Central memory CD4-positive, alpha-beta T cell (primary cell): ENCODE measurements around the gene TTC28.

Experiments used
- DNase-seq: peaks from one replicate; pipeline ENCODE4 v3.0.0; 2022

Gene TTC28

GRCh38 chr22:28254396-28254795 lies 425.2 kb downstream of the TTC28 start:
- DNase-seq = no peak

GRCh38 chr22:28252539-28252938 lies 427.1 kb downstream of the TTC28 start:
- no peak for DNase-seq

- DNase-seq = no peak
These were observed 429.5 kb downstream of the TTC28 start for GRCh38 chr22:28250036-28250695.

- no peak for DNase-seq
These were observed 430.2 kb downstream of the TTC28 start for GRCh38 chr22:28249402-28249801.

GRCh38 chr22:28247667-28248363 lies 431.8 kb downstream of the TTC28 start:
- no peak for DNase-seq

- DNase-seq = no peak
These were observed 432.5 kb downstream of the TTC28 start for GRCh38 chr22:28247136-28247535.

- DNase-seq = no peak
These were observed 433.2 kb downstream of the TTC28 start for GRCh38 chr22:28246397-28246796.

GRCh38 chr22:28245579-28246224 lies 433.9 kb downstream of the TTC28 start:
- DNase-seq = no peak

- DNase-seq = no peak
These were observed 434.9 kb downstream of the TTC28 start for GRCh38 chr22:28244757-28245156.

- no peak for DNase-seq
These were observed 436.1 kb downstream of the TTC28 start for GRCh38 chr22:28243539-28243938.

GRCh38 chr22:28241656-28242290 lies 437.9 kb downstream of the TTC28 start:
- no peak for DNase-seq

- DNase-seq = no peak
These were observed 439.7 kb downstream of the TTC28 start for GRCh38 chr22:28239941-28240340.

GRCh38 chr22:28237783-28238182 lies 441.9 kb downstream of the TTC28 start:
- DNase-seq = no peak

GRCh38 chr22:28237112-28237511 lies 442.5 kb downstream of the TTC28 start:
- DNase-seq = no peak

GRCh38 chr22:28232204-28232603 lies 447.4 kb downstream of the TTC28 start:
- no peak for DNase-seq

GRCh38 chr22:28231441-28231840 lies 448.2 kb downstream of the TTC28 start:
- DNase-seq = no peak

GRCh38 chr22:28230671-28231070 lies 449.0 kb downstream of the TTC28 start:
- DNase-seq = no peak

- DNase-seq = no peak
These were observed 449.8 kb downstream of the TTC28 start for GRCh38 chr22:28229566-28230485.

- no peak for DNase-seq
These were observed 455.8 kb downstream of the TTC28 start for GRCh38 chr22:28223826-28224225.

- DNase-seq = no peak
These were observed 456.5 kb downstream of the TTC28 start for GRCh38 chr22:28222976-28223745.

- DNase-seq = no peak
These were observed 457.1 kb downstream of the TTC28 start for GRCh38 chr22:28222571-28222970.

GRCh38 chr22:28222052-28222451 lies 457.6 kb downstream of the TTC28 start:
- DNase-seq = no peak
